HT1080 (cell line): ENCODE measurements around the gene BRI3. TPM values are rescaled to one million over a fixed set of nuclear protein-coding genes. Genes with fewer than 3 reads are reported as not detected.
"Not testable (repeated sequence)": the region's sequence is repeated elsewhere in the genome, so short reads cannot be mapped to it uniquely, and the experiment has no call there.

Experiments
- DNase-seq: peaks from one replicate; pipeline ENCODE4 v3.0.0-alpha.2; 2015; ENCODE audit warnings: low read depth
- total RNA-seq: library from RNA; depleted of rRNA; stranded (reverse); fragments of >200 nt; shearing (Covaris generic); gene quantifications from 2 replicates; pipeline ENCODE4 v1.2.3, GENCODE V29; 2014

BRI3 gene
- total RNA-seq, 1 experiment from 2014 or later = 131 TPM

GRCh38 chr7:98307971-98308466, 26.5 kb downstream of the BRI3 start:
- no peak for DNase-seq

DNA sequence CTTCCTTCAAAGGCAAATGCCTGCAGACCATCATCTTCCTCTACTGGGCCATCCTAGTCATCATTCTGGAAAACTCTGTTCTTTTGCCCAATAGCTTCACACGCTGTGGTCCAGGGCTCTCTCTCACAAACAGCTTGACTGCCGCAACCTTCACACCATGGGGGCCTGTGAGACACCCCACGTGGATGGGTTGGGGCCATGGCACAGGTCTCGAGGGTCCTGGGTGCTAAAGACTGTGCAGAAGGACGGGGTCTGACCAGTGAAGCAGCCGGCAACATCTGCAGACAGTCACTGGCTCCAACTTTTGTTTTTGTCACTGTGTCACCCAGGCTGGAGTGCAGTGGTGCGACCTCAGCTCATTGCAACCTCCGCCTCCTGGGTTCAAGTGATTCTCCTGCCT, 28.1 kb downstream of the BRI3 start:
- no peak for DNase-seq

DNA sequence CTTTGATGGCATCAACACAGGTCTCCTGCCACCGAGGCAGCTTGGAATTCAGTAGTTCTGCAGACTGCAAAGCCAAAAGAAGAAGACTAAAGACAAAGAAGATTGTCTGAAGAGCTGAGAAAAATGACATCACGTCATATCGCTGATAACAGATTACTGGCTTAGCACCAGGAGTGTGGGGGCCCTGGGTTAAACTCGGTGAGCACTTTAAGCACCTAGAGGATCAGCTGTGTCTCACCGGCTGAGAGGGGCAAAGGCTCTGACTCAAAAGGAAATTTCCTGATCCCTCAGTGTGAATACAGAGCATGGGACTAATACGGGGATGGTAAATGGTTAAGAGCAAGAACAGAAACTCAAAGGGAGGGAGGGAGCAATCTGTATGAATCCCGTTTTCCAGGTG, 30.7 kb downstream of the BRI3 start:
- no peak for DNase-seq

DNA sequence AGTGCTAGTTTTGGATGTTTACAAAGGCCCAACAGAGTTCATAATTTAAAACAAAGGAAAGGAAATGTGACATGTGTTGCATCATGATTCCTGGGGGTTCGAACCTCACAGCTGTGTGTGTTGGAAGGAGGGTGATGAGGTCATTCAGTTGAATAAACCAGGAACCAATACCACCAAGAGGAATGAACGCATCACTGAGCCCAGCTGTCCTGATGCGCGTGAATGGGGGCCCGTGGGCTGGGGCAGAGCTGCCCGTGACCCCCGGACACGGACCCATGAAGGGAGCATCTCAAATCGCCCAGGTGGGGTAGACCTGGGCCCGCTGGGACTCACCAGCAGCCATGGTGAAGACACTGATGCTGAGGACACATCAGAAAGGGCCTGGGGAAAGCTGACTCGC, 33.0 kb downstream of the BRI3 start:
- DNase-seq = no peak

GRCh38 chr7:98315318-98315993, 34.0 kb downstream of the BRI3 start:
- no peak for DNase-seq

GRCh38 chr7:98315994-98316527, 34.6 kb downstream of the BRI3 start:
- not testable (repeated sequence) for DNase-seq

DNA sequence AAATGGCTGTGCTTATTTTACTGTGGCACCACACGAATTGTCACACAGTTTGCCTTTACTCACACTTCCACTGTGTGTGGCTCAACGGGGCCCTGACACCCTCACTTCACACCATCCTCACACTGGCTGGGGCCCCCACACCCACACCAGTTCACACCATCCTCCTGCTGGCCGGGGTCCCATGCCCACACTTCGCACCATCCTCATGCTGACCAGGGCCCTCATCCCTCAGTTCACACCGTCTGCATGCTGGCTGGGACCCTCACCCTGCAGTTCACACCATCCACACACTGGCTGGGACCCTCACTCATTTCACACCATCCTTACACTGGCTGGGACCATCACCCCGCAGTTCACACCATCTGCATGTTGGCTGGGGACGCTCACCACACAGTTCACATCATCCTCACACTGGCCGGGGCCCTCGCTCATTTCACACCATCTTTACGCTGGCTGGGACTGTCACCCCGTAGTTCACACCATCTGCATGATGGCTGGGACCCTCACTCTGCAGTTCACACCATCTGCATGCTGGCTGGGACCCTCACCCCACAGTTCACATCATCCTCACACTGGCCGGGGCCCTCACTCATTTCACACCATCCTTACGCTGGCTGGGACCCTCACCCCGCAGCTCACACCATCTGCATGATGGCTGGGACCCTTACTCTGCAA, 36.0 kb downstream of the BRI3 start:
- no peak for DNase-seq

- no peak for DNase-seq
These were observed 37.7 kb downstream of the BRI3 start for GRCh38 chr7:98319176-98319575.

DNA sequence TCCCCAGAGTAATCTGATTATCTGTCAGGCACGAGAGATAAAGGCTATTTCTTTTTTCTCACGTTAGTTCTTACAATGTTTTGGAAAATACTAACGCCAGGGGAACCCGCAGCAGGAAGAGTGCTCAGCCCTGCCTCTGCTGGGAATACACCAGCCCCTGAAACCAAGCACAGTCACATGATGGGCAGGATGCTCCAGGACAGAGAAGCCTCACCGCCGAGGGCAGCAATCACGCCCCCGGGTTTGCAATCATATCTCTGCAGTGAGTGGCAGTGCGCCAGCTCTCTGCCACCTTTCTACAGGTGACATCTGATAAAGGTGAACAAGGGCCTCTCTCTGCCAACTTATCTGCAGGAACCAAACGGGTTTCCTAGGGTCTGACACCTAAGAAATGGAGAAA, 39.8 kb downstream of the BRI3 start:
- no peak for DNase-seq

GRCh38 chr7:98322331-98323270, 41.1 kb downstream of the BRI3 start:
- no peak for DNase-seq

DNA sequence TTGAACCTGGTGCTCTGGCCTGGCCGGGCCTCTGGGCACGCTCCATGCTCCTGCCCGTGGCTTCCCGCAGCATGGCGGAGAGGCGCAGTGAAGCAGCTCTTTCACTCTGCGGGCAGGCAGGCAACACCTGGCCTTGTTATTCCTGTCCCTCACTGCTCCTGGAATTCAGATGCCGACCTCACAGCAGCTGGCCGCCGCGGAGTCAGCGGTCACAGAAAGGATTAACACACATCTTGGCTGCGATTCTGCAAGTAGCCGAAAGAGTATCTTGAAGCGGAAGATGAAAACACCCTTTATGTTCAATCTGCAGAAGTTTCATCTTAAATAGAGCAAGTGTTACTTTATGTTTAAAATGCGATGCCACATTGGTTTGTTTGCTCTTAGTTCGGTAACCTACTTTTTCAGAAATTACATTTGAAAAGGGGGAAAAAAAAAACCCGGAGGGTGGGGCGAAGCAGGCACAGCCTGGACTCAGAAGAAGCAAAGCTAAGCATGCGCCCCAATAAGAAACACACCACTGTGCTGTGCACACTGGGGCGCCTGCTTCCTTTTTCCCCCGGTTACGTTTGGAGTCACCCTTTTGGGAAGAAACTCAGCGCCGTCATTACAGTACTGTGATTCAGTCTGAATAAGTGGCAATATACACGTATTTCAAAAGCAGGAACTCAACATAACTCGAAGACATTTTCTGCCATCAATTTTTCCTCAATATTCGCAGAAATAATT, 42.3 kb downstream of the BRI3 start:
- no peak for DNase-seq

- DNase-seq = no peak
These were observed 43.3 kb downstream of the BRI3 start for GRCh38 chr7:98324782-98325181.

GRCh38 chr7:98329100-98329790, 47.8 kb downstream of the BRI3 start:
- DNase-seq = no peak

GRCh38 chr7:98329791-98330373, 48.4 kb downstream of the BRI3 start:
- DNase-seq = peak; percentile 22

GRCh38 chr7:98330926-98331529, 49.5 kb downstream of the BRI3 start:
- DNase-seq = no peak

- DNase-seq = no peak
These were observed 52.6 kb downstream of the BRI3 start for GRCh38 chr7:98334081-98334480.

GRCh38 chr7:98335411-98335977, 54.0 kb downstream of the BRI3 start:
- no peak for DNase-seq

GRCh38 chr7:98338441-98338840, 57.0 kb downstream of the BRI3 start:
- no peak for DNase-seq

GRCh38 chr7:98339043-98339442, 57.6 kb downstream of the BRI3 start:
- no peak for DNase-seq
